SKM-1 (cell line): ENCODE results near the gene FOXQ1.
"Not testable (repeated sequence)": the region's sequence is repeated elsewhere in the genome, so short reads cannot be mapped to it uniquely, and the experiment has no call there.

ENCODE experiments used
- DNase-seq: peaks from one replicate; lab custom pipeline; 2025; ENCODE audit not compliant: unreplicated experiment; lab: John Stamatoyannopoulos, UW

Gene FOXQ1

GRCh38 chr6:1321738-1322137, 9.8 kb downstream of the FOXQ1 start:
- DNase-seq, result no peak

- no peak for DNase-seq
Observed at GRCh38 chr6:1322156-1322555, 10.3 kb downstream of the FOXQ1 start.

GRCh38 chr6:1322696-1323219, 10.9 kb downstream of the FOXQ1 start:
- DNase-seq, result no peak

GRCh38 chr6:1324936-1325335, 13.0 kb downstream of the FOXQ1 start:
- no peak for DNase-seq

GRCh38 chr6:1325461-1326309, 13.8 kb downstream of the FOXQ1 start:
- DNase-seq, result no peak

GRCh38 chr6:1326535-1327121, 14.7 kb downstream of the FOXQ1 start:
- no peak for DNase-seq

GRCh38 chr6:1327630-1328029, 15.7 kb downstream of the FOXQ1 start:
- no peak for DNase-seq

GRCh38 chr6:1328129-1328800, 16.4 kb downstream of the FOXQ1 start:
- DNase-seq, result no peak

GRCh38 chr6:1329708-1330107, 17.8 kb downstream of the FOXQ1 start:
- no peak for DNase-seq

- no peak for DNase-seq
Observed at GRCh38 chr6:1334684-1335083, 22.8 kb downstream of the FOXQ1 start.

GRCh38 chr6:1335367-1336037, 23.6 kb downstream of the FOXQ1 start:
- DNase-seq, result no peak

- DNase-seq, result no peak
Observed at GRCh38 chr6:1336246-1336843, 24.4 kb downstream of the FOXQ1 start.

- no peak for DNase-seq
Observed at GRCh38 chr6:1337791-1338190, 25.9 kb downstream of the FOXQ1 start.

- no peak for DNase-seq
Observed at GRCh38 chr6:1346101-1346500, 34.2 kb downstream of the FOXQ1 start.

- DNase-seq, result no peak
Observed at GRCh38 chr6:1346558-1347091, 34.7 kb downstream of the FOXQ1 start.

- DNase-seq, result no peak
Observed at GRCh38 chr6:1347161-1347560, 35.3 kb downstream of the FOXQ1 start.

GRCh38 chr6:1348675-1349074, 36.8 kb downstream of the FOXQ1 start:
- no peak for DNase-seq

GRCh38 chr6:1349655-1350054, 37.8 kb downstream of the FOXQ1 start:
- DNase-seq, result no peak

- no peak for DNase-seq
Observed at GRCh38 chr6:1351381-1352008, 39.6 kb downstream of the FOXQ1 start.

- DNase-seq, result not testable (repeated sequence)
Observed at GRCh38 chr6:1355068-1355467, 43.2 kb downstream of the FOXQ1 start.
